Endothelial cell of umbilical vein (primary cell): ENCODE data around the gene TCERG1L. TPM values are rescaled to one million over a fixed set of nuclear protein-coding genes. Genes with fewer than 3 reads are reported as not detected.

Source experiments
- BruUV-seq: library from RNA; stranded (reverse); fragments of 400-500 nt; replicated peaks from 2 replicates; lab custom pipeline; 2021; lab: Mats Ljungman, UMichigan
- CTCF ChIA-PET: fragments of 300-600, 350-600 bp; sonication (Branson Sonifier 250); formaldehyde crosslinking; loops from one replicate; lab custom pipeline; 2021; ENCODE audit warnings: antibody characterized with exemption, inconsistent platforms; lab: Charles Lee
- POLR2A ChIA-PET: fragments of 300-600, 350-600 bp; sonication (Branson Sonifier 250); formaldehyde crosslinking; loops from one replicate; lab custom pipeline; 2021; ENCODE audit warnings: antibody characterized with exemption, inconsistent platforms; lab: Charles Lee
- DNase-seq: peaks from one replicate; pipeline ENCODE4 v3.0.0-alpha.2; 2011; ENCODE audit warnings: low read depth, low spot score
- FAIRE-seq: peaks from 2 replicates; lab custom pipeline; 2011; peaks lifted over from hg19 to GRCh38; lab: Jason Lieb, UNC
- H2AFZ ChIP-seq: 2 replicates; pipeline ENCODE4 v1.6.0; 2012; ENCODE audit warnings: low read depth, low read length, control low read depth, inconsistent platforms
- H3K27ac ChIP-seq: 2 replicates; pipeline ENCODE4 v1.5.1; 2011; ENCODE audit warnings: low read depth, mild to moderate bottlenecking, control low read depth, low read length, moderate library complexity; ENCODE audit not compliant: insufficient read depth
- H3K27me3 ChIP-seq, 2 experiments: 2 replicates each; pipeline versions ENCODE4 v1.6.0 to v1.6.1; 2011; ENCODE audit warnings: low read length in 2 of 2, mixed read lengths in 1 of 2; ENCODE audit not compliant: control insufficient read depth in 2 of 2, insufficient read depth in 2 of 2
- H3K36me3 ChIP-seq, 2 experiments: 2 replicates in 1 of 2; 3 replicates in 1 of 2; pipeline ENCODE4 v1.5.1; 2011; ENCODE audit warnings: low read length in 2 of 2, mild to moderate bottlenecking in 1 of 2, moderate library complexity in 1 of 2; ENCODE audit not compliant: control insufficient read depth in 2 of 2, insufficient read depth in 2 of 2; ENCODE audit errors: extremely low read depth in 1 of 2
- H3K4me1 ChIP-seq: 3 replicates; pipeline ENCODE4 v1.5.1; 2011; ENCODE audit warnings: mild to moderate bottlenecking, low read length; ENCODE audit not compliant: control insufficient read depth, insufficient read depth; ENCODE audit errors: extremely low read depth
- H3K4me2 ChIP-seq: 2 replicates; pipeline ENCODE4 v1.6.1; 2011; ENCODE audit warnings: low read length, control low read depth, mixed read lengths; ENCODE audit not compliant: insufficient read depth
- H3K4me3 ChIP-seq, 3 experiments: fragments of 200-600 bp in 1 of 3; sonication (generic), shearing (Covaris generic) in 1 of 3; replicated peaks in 1 of 3; 2 replicates each; pipeline ENCODE4 v1.5.1; 2011 to 2016; ENCODE audit warnings: control low read depth in 3 of 3, low read length in 3 of 3, mild to moderate bottlenecking in 2 of 3, inconsistent platforms in 1 of 3, low read depth in 1 of 3, moderate library complexity in 1 of 3; ENCODE audit not compliant: insufficient read depth in 1 of 3
- H3K79me2 ChIP-seq: 2 replicates; pipeline ENCODE4 v1.6.0; 2012; ENCODE audit warnings: low read length, inconsistent platforms; ENCODE audit not compliant: control insufficient read depth, insufficient read depth
- H3K9ac ChIP-seq: replicated peaks from 2 replicates; pipeline ENCODE3; 2011; ENCODE audit warnings: low read length, control low read depth; ENCODE audit not compliant: insufficient read depth; ENCODE audit errors: extremely low read depth
- H3K9me1 ChIP-seq: replicated peaks from 3 replicates; pipeline ENCODE4 v1.6.0; 2011; ENCODE audit warnings: mild to moderate bottlenecking, low read length; ENCODE audit not compliant: control insufficient read depth, insufficient read depth; ENCODE audit errors: extremely low read depth
- H3K9me3 ChIP-seq: replicated peaks from 2 replicates; pipeline ENCODE4 v1.5.1; 2012; ENCODE audit warnings: low read length, inconsistent platforms; ENCODE audit not compliant: control insufficient read depth, insufficient read depth
- H4K20me1 ChIP-seq: replicated peaks from 2 replicates; pipeline ENCODE3; 2011; ENCODE audit warnings: mild to moderate bottlenecking, low read length; ENCODE audit not compliant: control insufficient read depth, insufficient read depth; ENCODE audit errors: extremely low read depth
- EZH2 ChIP-seq: IDR thresholded peaks from 2 replicates; pipeline ENCODE4 v1.6.1; 2012; ENCODE audit warnings: borderline replicate concordance, low read depth, mild to moderate bottlenecking, moderate library complexity, low read length, inconsistent platforms; ENCODE audit not compliant: severe bottlenecking
- FOS ChIP-seq: IDR thresholded peaks from 2 replicates; pipeline ENCODE4 v1.6.1; 2011; ENCODE audit warnings: mild to moderate bottlenecking, low read length, moderate library complexity, borderline replicate concordance; ENCODE audit not compliant: insufficient read depth
- GATA2 ChIP-seq: IDR thresholded peaks from 2 replicates; pipeline ENCODE4 v1.7.0; 2011; ENCODE audit warnings: low read depth, mild to moderate bottlenecking, moderate library complexity, mixed read lengths, low read length; ENCODE audit not compliant: insufficient read length, insufficient read depth
- JUN ChIP-seq: IDR thresholded peaks from 2 replicates; pipeline ENCODE4 v1.6.1; 2011; ENCODE audit warnings: borderline replicate concordance, low read depth; ENCODE audit not compliant: insufficient read length, insufficient read depth
- MYC ChIP-seq: IDR thresholded peaks from one replicate; pipeline ENCODE4 v1.6.1; 2011; ENCODE audit warnings: mild to moderate bottlenecking, low read depth, low read length
- POLR2A ChIP-seq: IDR thresholded peaks from 2 replicates; pipeline ENCODE4 v1.6.1; 2012; ENCODE audit warnings: low read depth, mild to moderate bottlenecking, control low read depth, low read length
- POLR2AphosphoS5 ChIP-seq: IDR thresholded peaks from 2 replicates; pipeline ENCODE4 v1.6.1; 2012; ENCODE audit warnings: low read depth, mild to moderate bottlenecking, control low read depth, low read length, moderate library complexity; ENCODE audit not compliant: insufficient read depth
- dilution Hi-C: fragments of 300-500 bp; cut with MboI; formaldehyde crosslinking; loops from one replicate; pipeline ENCODE4 v1.15.0; 2019; ENCODE audit warnings: low sequenced_read_pairs; ENCODE audit not compliant: extremely low pct_ligation_motif_present
- intact Hi-C: fragments of 100-400 bp; cut with micrococcal nuclease; formaldehyde crosslinking; loops from one replicate; pipeline ENCODE4 v1.10.0; 2022
- polyA plus RNA-seq, 4 experiments: library from polyadenylated mRNA; depleted of rRNA in 3 of 4; stranded (reverse) in 3 of 4; unstranded in 1 of 4; fragments of >200 nt; gene quantifications; 2 replicates each; pipeline versions ENCODE4 v1.2.1 to v1.2.3, GENCODE V29; 2011 to 2012; ENCODE audit warnings: missing spikeins in 1 of 4
- total RNA-seq: library from RNA; stranded (reverse); gene quantifications from 2 replicates; pipeline ENCODE4 v1.2.3, GENCODE V29; 2021
- TF ChIP-seq, protein P1 (sequence below): IDR thresholded peaks from 2 replicates; pipeline ENCODE4 v1.6.1; 2011; ENCODE audit not compliant: insufficient read depth, insufficient read length
- TF ChIP-seq, protein P2 (sequence below), 2 donors: IDR thresholded peaks; 1 replicate in 1 of 2; 2 replicates in 1 of 2; pipeline ENCODE4 v1.5.1; 2011; ENCODE audit warnings: low read length in 2 of 2, mild to moderate bottlenecking in 2 of 2, moderate library complexity in 2 of 2, control low read depth in 1 of 2, inconsistent platforms in 1 of 2, low read depth in 1 of 2; ENCODE audit not compliant: insufficient read depth in 1 of 2; ENCODE audit errors: extremely low read depth in 1 of 2

The TCERG1L gene
- total and polyA plus RNA-seq, 2 donors (not counting 3 experiments of a cell fraction or from before 2014, with no cell fraction given): not detected

DNA sequence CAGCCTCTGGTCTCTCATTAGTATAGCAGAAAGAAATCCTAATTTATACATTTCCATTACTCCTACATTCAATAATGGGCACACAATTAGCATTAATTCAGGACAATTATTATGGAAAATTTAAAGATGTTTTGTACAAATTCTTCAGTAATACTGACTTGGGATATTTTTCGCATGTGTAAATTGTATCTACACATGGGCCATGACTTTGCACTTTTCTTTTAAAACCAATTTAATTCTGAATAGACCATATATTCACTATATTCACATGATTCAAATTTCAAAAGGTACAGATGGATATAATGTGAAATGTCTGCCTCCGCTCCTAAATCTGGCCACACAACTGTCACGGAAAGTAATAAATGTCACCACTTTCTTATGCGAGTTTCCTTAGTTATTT lies 123.0 kb downstream of the TCERG1L start:
- Histone ChIP-seq H3K36me3 (no peaks in the 10 kb centered on the region), H3K4me1 (no peaks in the 10 kb centered on the region), H2AFZ (no peak overlapping the region), H4K20me1 (no peaks in the 10 kb centered on the region), H3K9me3 (peaks cover 12% of the 10 kb centered on the region), H3K9me1 (no peaks in the 10 kb centered on the region), H3K9ac (no peak overlapping the region), H3K27ac (no peak overlapping the region), H3K4me2 (no peak overlapping the region), H3K4me3 (no peak overlapping the region), H3K79me2 (no peaks in the 10 kb centered on the region), H3K27me3 (no peaks in the 10 kb centered on the region)
- TF ChIP-seq, protein P1, sequence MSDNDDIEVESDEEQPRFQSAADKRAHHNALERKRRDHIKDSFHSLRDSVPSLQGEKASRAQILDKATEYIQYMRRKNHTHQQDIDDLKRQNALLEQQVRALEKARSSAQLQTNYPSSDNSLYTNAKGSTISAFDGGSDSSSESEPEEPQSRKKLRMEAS: no peak
- TF ChIP-seq FOS (no peak), POLR2AphosphoS5 (no peak), EZH2 (no peak), JUN (no peak), POLR2A (no peak), GATA2 (no peak), MYC (no peak)
- TF ChIP-seq, protein P2, sequence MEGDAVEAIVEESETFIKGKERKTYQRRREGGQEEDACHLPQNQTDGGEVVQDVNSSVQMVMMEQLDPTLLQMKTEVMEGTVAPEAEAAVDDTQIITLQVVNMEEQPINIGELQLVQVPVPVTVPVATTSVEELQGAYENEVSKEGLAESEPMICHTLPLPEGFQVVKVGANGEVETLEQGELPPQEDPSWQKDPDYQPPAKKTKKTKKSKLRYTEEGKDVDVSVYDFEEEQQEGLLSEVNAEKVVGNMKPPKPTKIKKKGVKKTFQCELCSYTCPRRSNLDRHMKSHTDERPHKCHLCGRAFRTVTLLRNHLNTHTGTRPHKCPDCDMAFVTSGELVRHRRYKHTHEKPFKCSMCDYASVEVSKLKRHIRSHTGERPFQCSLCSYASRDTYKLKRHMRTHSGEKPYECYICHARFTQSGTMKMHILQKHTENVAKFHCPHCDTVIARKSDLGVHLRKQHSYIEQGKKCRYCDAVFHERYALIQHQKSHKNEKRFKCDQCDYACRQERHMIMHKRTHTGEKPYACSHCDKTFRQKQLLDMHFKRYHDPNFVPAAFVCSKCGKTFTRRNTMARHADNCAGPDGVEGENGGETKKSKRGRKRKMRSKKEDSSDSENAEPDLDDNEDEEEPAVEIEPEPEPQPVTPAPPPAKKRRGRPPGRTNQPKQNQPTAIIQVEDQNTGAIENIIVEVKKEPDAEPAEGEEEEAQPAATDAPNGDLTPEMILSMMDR (IDR thresholded peaks at IDR 0.05; ENCODE audit: extremely low read depth in 1 of 2, insufficient read depth in 1 of 2, low read depth in 1 of 2, low read length in 2 of 2): no peak
- intact Hi-C loops: no loop called here
- CTCF ChIA-PET: no interaction called here
- DNase-seq: no peak
- dilution Hi-C loops: no loop called here
- BruUV-seq: no TSS peak
- POLR2A ChIA-PET: no interaction called here
- no peak for FAIRE-seq
